ENCODE data around the gene SPTB.

SPTB gene

DNA sequence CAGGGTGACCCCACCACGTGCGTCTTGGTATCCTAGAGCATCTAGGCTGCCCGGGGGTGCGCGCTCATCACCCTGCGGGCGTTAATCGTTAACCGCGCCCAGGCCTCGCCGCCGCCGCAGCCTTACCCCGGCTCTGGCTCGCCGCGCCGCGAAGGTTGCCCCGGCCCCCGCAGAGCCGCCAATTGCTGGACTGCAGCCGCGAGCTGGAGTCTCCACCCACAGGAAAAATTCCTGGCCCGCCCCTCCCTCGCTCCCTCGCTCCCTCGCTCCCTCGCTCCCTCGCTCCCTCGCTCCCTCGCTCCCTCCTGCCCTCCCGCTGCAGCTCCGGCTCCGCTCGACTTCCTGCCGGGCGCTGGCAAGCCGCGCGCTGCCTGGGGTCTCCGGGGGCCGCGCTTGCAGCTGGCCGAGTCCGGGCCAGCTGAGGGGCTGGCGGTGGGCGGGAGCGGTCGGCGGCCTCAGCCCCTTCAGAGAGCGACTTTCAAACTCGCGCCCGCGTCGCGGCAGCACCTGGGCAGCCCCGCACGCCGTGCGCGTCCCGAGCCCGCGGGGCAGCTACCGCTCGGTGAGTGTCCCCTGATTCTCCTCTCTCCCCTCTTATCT, 175.5 kb downstream of the SPTB start, which contains the start of gene PLEKHG3:
Gene PLEKHG3, plus strand, starts transcription at position 282 of the 600 bp plus-strand sequence. CDS start 23,208 bp downstream, outside the sequence.
- DNase-seq = no peak

GRCh38 chr14:64703395-64704142, 176.1 kb downstream of the SPTB start:
- DNase-seq = no peak

GRCh38 chr14:64702493-64703394, 177.0 kb downstream of the SPTB start:
- DNase-seq = no peak

DNA sequence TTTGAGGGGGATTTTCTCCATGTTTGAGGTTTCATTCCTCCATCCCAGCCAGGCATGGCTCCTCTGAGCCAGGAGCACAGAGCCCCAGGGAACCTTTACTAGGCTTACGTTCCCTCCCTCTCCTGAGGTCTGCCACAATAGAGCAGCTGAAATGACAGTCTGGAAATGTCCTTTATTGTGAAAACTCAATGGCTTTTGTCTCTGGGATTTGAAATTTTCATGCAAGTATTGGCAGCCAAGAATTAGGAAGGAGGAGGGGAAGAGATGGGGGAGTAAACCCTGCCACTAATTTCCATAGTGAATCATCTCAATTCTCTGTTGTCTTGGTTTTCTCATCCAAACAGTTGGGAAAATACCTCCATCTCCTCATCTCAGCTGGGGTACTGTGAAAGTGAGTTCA, 178.0 kb downstream of the SPTB start:
- no peak for DNase-seq

GRCh38 chr14:64700894-64701293, 178.8 kb downstream of the SPTB start:
- DNase-seq = no peak

GRCh38 chr14:64700290-64700689, 179.4 kb downstream of the SPTB start:
- no peak for DNase-seq

GRCh38 chr14:64698903-64699302, 180.8 kb downstream of the SPTB start:
- no peak for DNase-seq

DNA sequence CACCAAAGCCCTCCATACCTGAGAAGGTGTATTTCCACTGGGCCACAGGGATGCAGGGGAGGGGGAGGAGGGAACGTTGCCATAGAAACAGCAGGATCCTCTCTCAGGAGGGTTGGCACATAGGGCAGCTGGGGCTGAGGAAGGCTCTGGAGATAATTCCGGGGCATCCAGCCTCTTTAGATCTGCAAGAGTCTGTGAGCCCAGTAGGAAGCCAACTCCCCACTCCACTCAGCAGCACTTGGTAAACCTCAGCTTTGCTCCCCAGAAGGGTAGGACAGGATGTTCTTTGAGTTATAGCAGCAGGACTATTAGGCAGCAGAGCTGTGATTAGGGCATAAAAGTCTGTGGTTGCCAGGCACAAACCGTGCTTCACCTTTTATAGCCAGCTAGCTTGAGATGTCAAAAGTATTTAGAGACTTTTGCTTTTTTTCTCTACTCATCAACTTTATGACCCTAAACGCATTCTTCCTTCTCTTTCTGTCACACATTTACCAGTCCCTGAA, 183.3 kb downstream of the SPTB start:
- DNase-seq = no peak

All from activated CD8-positive, alpha-beta memory T cell treated with anti-CD3 and anti-CD28 coated beads for 24 hours (primary cell).